Astrocyte (in vitro differentiated cells and primary cell): ENCODE results near the gene UBXN4. TPM values are rescaled to one million over a fixed set of nuclear protein-coding genes. Genes with fewer than 3 reads are reported as not detected.
A peak's percentile ranks its signal among the peaks of the same experiment; 100 is the strongest.

Experiments
- DNase-seq: peaks from one replicate; pipeline ENCODE4 v3.0.0-alpha.2; 2010; ENCODE audit warnings: low read depth
- FAIRE-seq: peaks from 2 replicates; lab custom pipeline; 2011; peaks lifted over from hg19 to GRCh38; lab: Jason Lieb, UNC
- H2AFZ ChIP-seq: 2 replicates; pipeline ENCODE4 v1.6.0; 2012; ENCODE audit warnings: low read depth, low read length, inconsistent platforms
- H3K27ac ChIP-seq: 2 replicates; pipeline ENCODE4 v1.5.1; 2011; ENCODE audit warnings: low read depth, low read length, inconsistent platforms
- H3K27me3 ChIP-seq: 2 replicates; pipeline ENCODE4 v1.6.0; 2011; ENCODE audit warnings: low read length, inconsistent platforms; ENCODE audit not compliant: insufficient read depth
- H3K36me3 ChIP-seq: 2 replicates; pipeline ENCODE4 v1.5.1; 2011; ENCODE audit warnings: low read length, inconsistent platforms; ENCODE audit not compliant: insufficient read depth
- H3K4me1 ChIP-seq: 2 replicates; pipeline ENCODE4 v1.5.1; 2011; ENCODE audit warnings: low read length, inconsistent platforms; ENCODE audit not compliant: insufficient read depth
- H3K4me2 ChIP-seq: 2 replicates; pipeline ENCODE4 v1.6.0; 2012; ENCODE audit warnings: low read length, inconsistent platforms
- H3K4me3 ChIP-seq: 2 replicates; pipeline ENCODE4 v1.5.1; 2011; ENCODE audit warnings: low read depth, mild to moderate bottlenecking, low read length, inconsistent platforms; ENCODE audit not compliant: insufficient read depth
- H3K79me2 ChIP-seq: 2 replicates; pipeline ENCODE4 v1.6.0; 2012; ENCODE audit warnings: mild to moderate bottlenecking, low read length, inconsistent platforms; ENCODE audit not compliant: insufficient read depth
- H3K9ac ChIP-seq: 2 replicates; pipeline ENCODE4 v1.6.0; 2012; ENCODE audit warnings: mild to moderate bottlenecking, low read length, inconsistent platforms
- H3K9me3 ChIP-seq: 2 replicates; pipeline ENCODE4 v1.5.1; 2012; ENCODE audit warnings: low read depth, mild to moderate bottlenecking, low read length, inconsistent platforms; ENCODE audit not compliant: insufficient read depth
- H4K20me1 ChIP-seq: 2 replicates; pipeline ENCODE4 v1.6.0; 2012; ENCODE audit warnings: low read length, inconsistent platforms; ENCODE audit not compliant: insufficient read depth
- H3K27ac Mint-ChIP-seq: one replicate; pipeline ENCODE4 v1.8.0; 2021; ENCODE audit warnings: mild to moderate bottlenecking, mixed read lengths; ENCODE audit not compliant: unreplicated experiment
- H3K27me3 Mint-ChIP-seq: one replicate; pipeline ENCODE4 v1.8.0; 2021; ENCODE audit warnings: low read depth, mixed read lengths; ENCODE audit not compliant: unreplicated experiment
- H3K36me3 Mint-ChIP-seq: one replicate; pipeline ENCODE4 v1.8.0; 2021; ENCODE audit warnings: low read depth, mixed read lengths; ENCODE audit not compliant: unreplicated experiment
- H3K4me1 Mint-ChIP-seq: one replicate; pipeline ENCODE4 v1.8.0; 2021; ENCODE audit warnings: low read depth, mixed read lengths; ENCODE audit not compliant: unreplicated experiment
- H3K4me3 Mint-ChIP-seq: one replicate; pipeline ENCODE4 v1.8.0; 2021; ENCODE audit warnings: mild to moderate bottlenecking, moderate library complexity, mixed read lengths; ENCODE audit not compliant: unreplicated experiment
- H3K9me3 Mint-ChIP-seq: one replicate; pipeline ENCODE4 v1.8.0; 2021; ENCODE audit warnings: mild to moderate bottlenecking, mixed read lengths; ENCODE audit not compliant: unreplicated experiment
- CTCF ChIP-seq: IDR thresholded peaks from 2 replicates; pipeline ENCODE4 v1.5.1; 2011; ENCODE audit warnings: low read depth, mild to moderate bottlenecking, inconsistent platforms, low read length, moderate library complexity; ENCODE audit not compliant: insufficient read depth
- EZH2 ChIP-seq: IDR thresholded peaks from 2 replicates; pipeline ENCODE4 v1.6.1; 2012; ENCODE audit warnings: mild to moderate bottlenecking, low read length, inconsistent platforms; ENCODE audit not compliant: insufficient read depth
- total RNA-seq: library from RNA; stranded (reverse); gene quantifications from 2 replicates; pipeline ENCODE4 v1.2.1, GENCODE V29; 2021

Gene UBXN4
- total RNA-seq, 1 donor from 2014 or later = 79.4 TPM

DNA sequence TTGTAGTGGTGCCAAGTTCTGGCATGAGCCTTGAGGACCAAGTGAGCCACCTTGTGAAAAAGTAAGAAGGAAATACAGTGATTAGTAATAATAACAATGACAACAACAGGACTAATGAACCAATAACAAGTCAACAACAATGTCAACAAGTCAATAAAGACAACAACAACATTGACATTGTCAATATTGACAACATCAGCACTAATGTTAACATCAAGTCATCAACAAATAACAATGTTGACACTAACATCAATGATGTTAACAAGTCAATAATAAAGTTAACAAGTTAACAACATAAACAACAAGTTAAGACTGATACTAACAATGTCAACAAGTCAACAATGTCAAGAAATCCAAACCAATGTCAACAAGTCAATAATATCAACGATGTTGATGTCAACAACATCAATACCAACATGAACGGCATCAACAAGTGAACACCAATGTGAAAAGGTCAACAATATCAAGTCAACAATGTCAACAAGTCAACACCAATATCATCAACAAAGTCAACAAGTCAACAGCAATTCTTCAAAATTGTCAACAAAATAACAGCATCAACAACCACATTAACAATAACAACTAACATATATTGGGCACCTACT lies 71.4 kb downstream of the UBXN4 start:
- peaks cover 1% of the 10 kb centered on the region for H3K9me3 Mint-ChIP-seq
- H3K4me1 Mint-ChIP-seq = no peaks in the 10 kb centered on the region
- DNase-seq = no peak
- Histone ChIP-seq H3K4me2 (no peak overlapping the region), H4K20me1 (no peaks in the 10 kb centered on the region), H3K9ac (no peak overlapping the region), H3K4me3 (no peak overlapping the region), H3K36me3 (no peaks in the 10 kb centered on the region), H3K27me3 (no peaks in the 10 kb centered on the region), H3K27ac (no peak overlapping the region), H2AFZ (no peak overlapping the region), H3K4me1 (peaks cover 8% of the 10 kb centered on the region), H3K9me3 (no peaks in the 10 kb centered on the region), H3K79me2 (no peaks in the 10 kb centered on the region)
- FAIRE-seq = no peak
- no peak overlapping the region for H3K27ac Mint-ChIP-seq
- no peak overlapping the region for H3K4me3 Mint-ChIP-seq
- no peaks in the 10 kb centered on the region for H3K27me3 Mint-ChIP-seq
- TF ChIP-seq CTCF = no peak
- TF ChIP-seq EZH2 = no peak
- H3K36me3 Mint-ChIP-seq = no peaks in the 10 kb centered on the region

GRCh38 chr2:135815269-135815668 lies 73.6 kb downstream of the UBXN4 start:
- no peak overlapping the region for H2AFZ ChIP-seq
- H3K4me2 ChIP-seq = no peak overlapping the region
- no peaks in the 10 kb centered on the region for H4K20me1 ChIP-seq
- no peaks in the 10 kb centered on the region for H3K27me3 Mint-ChIP-seq
- FAIRE-seq = no peak
- H3K4me3 ChIP-seq = no peak overlapping the region
- H3K4me3 Mint-ChIP-seq = no peak overlapping the region
- no peak overlapping the region for H3K9ac ChIP-seq
- DNase-seq = no peak
- no peaks in the 10 kb centered on the region for H3K79me2 ChIP-seq
- H3K4me1 Mint-ChIP-seq = peaks cover 9% of the 10 kb centered on the region
- TF ChIP-seq CTCF (no peak), EZH2 (no peak)
- H3K36me3 Mint-ChIP-seq = peaks cover under 1% of the 10 kb centered on the region
- H3K9me3 ChIP-seq = no peaks in the 10 kb centered on the region
- no peak overlapping the region for H3K27ac Mint-ChIP-seq
- peaks cover 2% of the 10 kb centered on the region for H3K9me3 Mint-ChIP-seq
- no peaks in the 10 kb centered on the region for H3K36me3 ChIP-seq
- no peaks in the 10 kb centered on the region for H3K27me3 ChIP-seq
- peaks cover 27% of the 10 kb centered on the region for H3K4me1 ChIP-seq
- no peak overlapping the region for H3K27ac ChIP-seq

DNA sequence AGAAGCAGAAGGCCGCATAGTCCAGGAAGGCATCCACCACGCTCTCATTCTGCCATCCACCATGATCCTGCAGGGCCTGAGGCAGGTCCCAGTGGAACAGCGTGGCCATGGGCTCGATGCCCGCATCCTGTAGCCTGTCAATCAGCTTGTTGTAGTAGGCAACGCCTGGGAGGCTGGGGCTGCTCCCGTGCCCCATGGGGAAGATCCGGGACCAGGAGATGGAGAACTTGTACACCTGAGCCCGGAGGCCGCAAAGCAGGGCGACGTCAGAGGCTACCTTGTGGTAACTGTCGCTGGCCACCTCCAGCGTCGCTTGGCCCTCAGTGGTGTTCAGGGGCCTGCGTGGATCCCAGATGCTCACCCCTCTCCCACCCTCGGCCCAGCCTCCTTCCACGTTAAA lies 75.8 kb downstream of the UBXN4 start:
- H4K20me1 ChIP-seq = no peaks in the 10 kb centered on the region
- Mint-ChIP-seq H3K36me3 (peaks cover 2% of the 10 kb centered on the region), H3K4me1 (peaks cover 12% of the 10 kb centered on the region), H3K9me3 (peaks cover 7% of the 10 kb centered on the region), H3K4me3 (no peak overlapping the region), H3K27ac (no peak overlapping the region), H3K27me3 (no peaks in the 10 kb centered on the region)
- no peaks in the 10 kb centered on the region for H3K36me3 ChIP-seq
- peaks cover 7% of the 10 kb centered on the region for H3K79me2 ChIP-seq
- H3K27me3 ChIP-seq = no peaks in the 10 kb centered on the region
- H3K4me3 ChIP-seq = no peak overlapping the region
- FAIRE-seq = no peak
- H3K4me2 ChIP-seq = peak overlapping the region; percentile 35
- peaks cover 38% of the 10 kb centered on the region for H3K4me1 ChIP-seq
- DNase-seq = no peak
- H3K9ac ChIP-seq = no peak overlapping the region
- no peaks in the 10 kb centered on the region for H3K9me3 ChIP-seq
- H2AFZ ChIP-seq = peak overlapping the region; percentile 46
- H3K27ac ChIP-seq = no peak overlapping the region
- TF ChIP-seq EZH2 (no peak), CTCF (no peak)
